Measurements from ENCODE around the gene BLOC1S1. TPM values are rescaled to one million over a fixed set of nuclear protein-coding genes. Genes with fewer than 3 reads are reported as not detected.

Gene BLOC1S1
- total RNA-seq, 4 donors from 2014 or later, result 72.6 to 332 (median 248) TPM

- DNase-seq, result no peak
- Histone ChIP-seq H3K4me1 (peaks cover 0 to 8% (median 0%) of the 10 kb centered on the region in 4 donors), H3K9me3 (no peaks in the 10 kb centered on the region), H3K4me3 (no peak overlapping the region), H3K36me3 (no peaks in the 10 kb centered on the region), H3K27me3 (no peaks in the 10 kb centered on the region), H3K27ac (no peak overlapping the region)
- TF ChIP-seq CTCF (IDR thresholded peaks at IDR 0.05) (no peak), POLR2A (IDR thresholded peaks at IDR 0.05) (no peak)
Measured at GRCh38 chr12:55698965-55699364, 16.9 kb upstream of the BLOC1S1 start.

- Histone ChIP-seq H3K27me3 (no peaks in the 10 kb centered on the region), H3K27ac (no peak overlapping the region), H3K9me3 (no peaks in the 10 kb centered on the region), H3K4me1 (peaks cover 0 to 8% (median 0%) of the 10 kb centered on the region in 4 donors), H3K36me3 (no peaks in the 10 kb centered on the region), H3K4me3 (no peak overlapping the region)
- DNase-seq, result no peak
- no peak for TF ChIP-seq POLR2A (IDR thresholded peaks at IDR 0.05)
Measured at GRCh38 chr12:55699471-55700055, 16.3 kb upstream of the BLOC1S1 start.

GRCh38 chr12:55700255-55701018 is 15.4 kb upstream of the BLOC1S1 start:
- no peak for DNase-seq
- H3K9me3 ChIP-seq, result no peaks in the 10 kb centered on the region
- no peak overlapping the region for H3K4me3 ChIP-seq
- peaks cover 0 to 6% (median 0%) of the 10 kb centered on the region in 4 donors for H3K4me1 ChIP-seq
- no peaks in the 10 kb centered on the region for H3K36me3 ChIP-seq
- no peaks in the 10 kb centered on the region for H3K27me3 ChIP-seq
- TF ChIP-seq POLR2A (IDR thresholded peaks at IDR 0.05), result no peak
- TF ChIP-seq CTCF (IDR thresholded peaks at IDR 0.05), result no peak
- no peak overlapping the region for H3K27ac ChIP-seq

- Histone ChIP-seq H3K4me3 (no peak overlapping the region), H3K27me3 (no peaks in the 10 kb centered on the region), H3K27ac (peak overlapping the region in 1 of 4 donors; percentile 56), H3K36me3 (no peaks in the 10 kb centered on the region), H3K4me1 (peaks cover 0 to 8% (median 6%) of the 10 kb centered on the region in 4 donors), H3K9me3 (no peaks in the 10 kb centered on the region)
- DNase-seq, result no peak
- TF ChIP-seq POLR2A (IDR thresholded peaks at IDR 0.05), result no peak
- no peak for TF ChIP-seq CTCF (IDR thresholded peaks at IDR 0.05)
Measured at GRCh38 chr12:55702861-55703260, 13.0 kb upstream of the BLOC1S1 start.

GRCh38 chr12:55703288-55703687 is 12.6 kb upstream of the BLOC1S1 start:
- Histone ChIP-seq H3K36me3 (no peaks in the 10 kb centered on the region), H3K9me3 (no peaks in the 10 kb centered on the region), H3K4me1 (peaks cover 0 to 12% (median 6%) of the 10 kb centered on the region in 4 donors), H3K27me3 (no peaks in the 10 kb centered on the region), H3K4me3 (no peak overlapping the region), H3K27ac (peak overlapping the region in 1 of 4 donors; percentile 63)
- DNase-seq, result no peak
- no peak for TF ChIP-seq POLR2A (IDR thresholded peaks at IDR 0.05)
- no peak for TF ChIP-seq CTCF (IDR thresholded peaks at IDR 0.05)
